Kidney (tissue), 14 donors: ENCODE results near the gene CCBE1. TPM values are rescaled to one million over a fixed set of nuclear protein-coding genes. Genes with fewer than 3 reads are reported as not detected.

ENCODE experiments used
- DNase-seq, 5 donors: peaks; one replicate each; pipeline ENCODE4 v3.0.0-alpha.2; 2013 to 2020
- FAIRE-seq: peaks from 2 replicates; lab custom pipeline; 2012; peaks lifted over from hg19 to GRCh38; lab: Jason Lieb, UNC
- H3K27ac ChIP-seq, 2 donors: one replicate each; pipeline ENCODE4 v1.7.0; 2013; ENCODE audit warnings: low read depth in 2 of 2, low read length in 2 of 2, inconsistent platforms in 1 of 2
- H3K27me3 ChIP-seq: one replicate; pipeline ENCODE4 v1.7.1; 2013; ENCODE audit warnings: low read length, inconsistent platforms; ENCODE audit not compliant: control insufficient read depth, insufficient read depth
- H3K36me3 ChIP-seq, 3 donors: one replicate each; pipeline versions ENCODE4 v1.7.0 to v1.7.1; 2013; ENCODE audit warnings: low read length in 3 of 3, control low read depth in 1 of 3, inconsistent platforms in 1 of 3; ENCODE audit not compliant: insufficient read depth in 3 of 3, control insufficient read depth in 2 of 3
- H3K4me1 ChIP-seq, 3 donors: one replicate each; pipeline versions ENCODE4 v1.7.0 to v1.7.1; 2013; ENCODE audit warnings: low read length in 3 of 3, inconsistent platforms in 1 of 3, low read depth in 1 of 3; ENCODE audit not compliant: control insufficient read depth in 2 of 3, insufficient read depth in 2 of 3
- H3K4me3 ChIP-seq, 3 donors: one replicate each; pipeline versions ENCODE4 v1.7.0 to v1.8.1; 2013; ENCODE audit warnings: low read length in 3 of 3, control low read depth in 1 of 3, inconsistent platforms in 1 of 3
- H3K9ac ChIP-seq, 3 donors: one replicate each; pipeline versions ENCODE4 v1.7.0 to v1.7.1; 2013; ENCODE audit warnings: low read length in 3 of 3, control low read depth in 1 of 3, inconsistent platforms in 1 of 3
- H3K9me3 ChIP-seq, 3 donors: one replicate each; pipeline versions ENCODE4 v1.7.0 to v1.7.1; 2013; ENCODE audit warnings: low read length in 3 of 3, control low read depth in 1 of 3, inconsistent platforms in 1 of 3; ENCODE audit not compliant: control insufficient read depth in 2 of 3, insufficient read depth in 1 of 3
- CTCF ChIP-seq: IDR thresholded peaks from 3 replicates; pipeline ENCODE4 v1.5.1; 2012; ENCODE audit warnings: mild to moderate bottlenecking, moderate library complexity, borderline replicate concordance; ENCODE audit not compliant: insufficient read depth; ENCODE audit errors: extremely low read depth
- intact Hi-C: fragments of 100-400 bp; cut with DNase I; formaldehyde crosslinking; loops from one replicate; pipeline ENCODE4 v1.11.1; 2022
- polyA plus RNA-seq: library from polyadenylated mRNA; stranded (reverse); fragments of 350-450 nt; fragmentation: Illumina TruSeq; extraction: RNeasy Lipid Tissue Mini Kit (QIAGEN cat#74804); gene quantifications from one replicate; pipeline ENCODE4 v1.2.3, GENCODE V29; 2014; ENCODE audit warnings: low read depth, low replicate concordance; ENCODE audit not compliant: insufficient read depth
- total RNA-seq: library from RNA; stranded (reverse); fragmentation: NEBNext Ultra II Directional; extraction: Animal tissue kit (Norgen Biotek cat#: 25700); gene quantifications from one replicate; pipeline ENCODE4 v1.2.1, GENCODE V29; 2021
- donor health status: control.
- donor health status: control.
- donor health status: control.
- donor health status: control.
- donor health status: control.
- donor health status: DM: yes; HTN: yes; CAD: no.
- donor health status: Normal renal cell carcinoma (clear cell type).

CCBE1 gene
- total and polyA plus RNA-seq, 2 donors from 2014 or later, result 1.8 to 2.2 TPM

GRCh38 chr18:59560556-59560955 is 136.7 kb downstream of the CCBE1 start:
- intact Hi-C loops, result no loop called here
- no peak for FAIRE-seq
- DNase-seq, result no peak
- Histone ChIP-seq H3K4me1 (peaks cover 0 to 3% (median 0%) of the 10 kb centered on the region in 3 donors), H3K9ac (no peak overlapping the region), H3K27me3 (no peaks in the 10 kb centered on the region), H3K9me3 (no peaks in the 10 kb centered on the region), H3K36me3 (no peaks in the 10 kb centered on the region), H3K27ac (no peak overlapping the region), H3K4me3 (no peak overlapping the region)
- TF ChIP-seq CTCF, result no peak

- no peak for FAIRE-seq
- no peak for TF ChIP-seq CTCF
- intact Hi-C loops, result no loop called here
Measured at GRCh38 chr18:59559528-59559927, 137.7 kb downstream of the CCBE1 start.

GRCh38 chr18:59555995-59556659 is 141.1 kb downstream of the CCBE1 start:
- H3K27me3 ChIP-seq, result no peaks in the 10 kb centered on the region
- no peak overlapping the region for H3K27ac ChIP-seq
- H3K9ac ChIP-seq, result no peak overlapping the region
- intact Hi-C loops, result no loop called here
- no peak for TF ChIP-seq CTCF
- peaks cover 0 to 3% (median 0%) of the 10 kb centered on the region in 3 donors for H3K4me1 ChIP-seq
- H3K4me3 ChIP-seq, result no peak overlapping the region
- no peak for FAIRE-seq
- H3K36me3 ChIP-seq, result no peaks in the 10 kb centered on the region
- H3K9me3 ChIP-seq, result no peaks in the 10 kb centered on the region
- DNase-seq, result peak in 2 of 5 donors; percentile 34 to 87

More at GRCh38 chr18:59559528-59559927, 137.7 kb downstream of the CCBE1 start:
- no peak overlapping the region for H3K9ac ChIP-seq
- peaks cover 0 to 3% (median 0%) of the 10 kb centered on the region in 3 donors for H3K4me1 ChIP-seq
- H3K4me3 ChIP-seq, result no peak overlapping the region
- H3K36me3 ChIP-seq, result no peaks in the 10 kb centered on the region
- no peak overlapping the region for H3K27ac ChIP-seq
- no peak for DNase-seq
- no peaks in the 10 kb centered on the region for H3K9me3 ChIP-seq
- no peaks in the 10 kb centered on the region for H3K27me3 ChIP-seq
